GM10248 (cell line): ENCODE measurements around the gene CNIH4.
"Not testable (repeated sequence)": the region's sequence is repeated elsewhere in the genome, so short reads cannot be mapped to it uniquely, and the experiment has no call there.

ENCODE experiments used
- CTCF ChIA-PET: fragments of 300-600 bp; sonication (Branson Sonifier 250); formaldehyde crosslinking; extraction: SDS; loops from one replicate; lab custom pipeline; 2021; ENCODE audit warnings: antibody characterized with exemption; lab: Yijun Ruan, JAX
- POLR2A ChIA-PET: fragments of 350-650 bp; sonication (Branson Sonifier 250); formaldehyde crosslinking; extraction: SDS; loops from one replicate; lab custom pipeline; 2020; ENCODE audit warnings: antibody characterized with exemption; lab: Yijun Ruan, JAX
- DNase-seq: peaks from one replicate; pipeline ENCODE4 v3.0.0; 2012; ENCODE audit errors: extremely low spot score
- TF ChIP-seq, protein P1 (sequence below): IDR thresholded peaks from 2 replicates; pipeline ENCODE4 v1.5.1; 2012; ENCODE audit warnings: mild to moderate bottlenecking, low read depth; ENCODE audit errors: extremely low read depth, missing control alignments, control extremely low read depth

The CNIH4 gene

DNA sequence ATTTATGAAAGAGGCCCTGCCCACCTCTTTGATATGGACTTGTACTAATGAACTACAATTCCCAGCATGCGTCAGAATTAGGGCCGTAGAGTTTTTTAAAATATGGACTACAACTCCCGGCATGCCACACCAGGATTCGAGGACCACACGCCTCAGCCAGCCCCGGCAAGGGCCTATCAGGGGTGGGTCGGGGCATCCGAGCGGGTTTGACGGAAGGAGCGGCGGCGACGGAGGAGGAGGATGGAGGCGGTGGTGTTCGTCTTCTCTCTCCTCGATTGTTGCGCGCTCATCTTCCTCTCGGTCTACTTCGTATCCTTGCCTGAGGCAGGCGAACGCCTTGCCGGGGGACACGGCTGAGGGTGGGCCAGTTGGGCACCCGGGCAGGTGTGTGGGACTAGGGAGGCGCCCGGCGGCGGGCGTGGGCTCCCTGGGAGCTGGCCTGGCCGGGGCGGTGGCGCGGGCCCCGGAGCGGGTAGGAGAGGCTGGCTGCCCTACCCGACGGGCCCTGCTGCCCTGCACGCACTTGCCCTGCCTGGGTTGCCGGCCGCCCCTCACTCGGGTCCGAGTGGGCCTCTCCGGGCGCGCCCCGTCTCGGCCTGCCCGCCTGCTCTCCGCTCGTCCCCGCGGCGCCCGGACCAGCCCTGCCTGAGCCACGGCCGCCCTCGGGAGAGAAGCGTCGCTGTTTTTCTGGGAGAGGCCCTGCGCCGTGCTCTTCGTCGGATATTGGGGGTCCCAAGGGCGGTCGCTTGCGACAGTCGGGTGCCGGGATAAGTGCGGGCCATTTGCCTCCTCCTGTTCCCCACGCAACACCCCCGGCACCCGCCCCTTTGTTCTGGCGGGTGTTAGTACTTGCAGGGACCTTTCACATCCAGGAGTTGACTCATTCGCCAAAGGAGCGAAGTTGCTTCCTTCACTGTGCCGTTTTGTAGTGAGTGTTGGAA lies at the start of gene CNIH4:
Gene CNIH4 (plus strand): TSS at position 195 of the 941 bp plus-strand sequence. CDS start 46 bp downstream, at position 241.
- ChIA-PET POLR2A (interaction anchor here (0.8 kb wide), 1 partner anchor 27 kb away, joined by 3 read pairs; the partner anchor contains the start of gene NVL), CTCF (interaction anchor here (1.0 to 3.2 kb wide), 7 partner anchors 10 to 27 kb away, joined by 3 to 22 read pairs (median 4); partner anchors contain the start of gene NVL)
- peak; percentile 94 for DNase-seq
- TF ChIP-seq, protein P1, sequence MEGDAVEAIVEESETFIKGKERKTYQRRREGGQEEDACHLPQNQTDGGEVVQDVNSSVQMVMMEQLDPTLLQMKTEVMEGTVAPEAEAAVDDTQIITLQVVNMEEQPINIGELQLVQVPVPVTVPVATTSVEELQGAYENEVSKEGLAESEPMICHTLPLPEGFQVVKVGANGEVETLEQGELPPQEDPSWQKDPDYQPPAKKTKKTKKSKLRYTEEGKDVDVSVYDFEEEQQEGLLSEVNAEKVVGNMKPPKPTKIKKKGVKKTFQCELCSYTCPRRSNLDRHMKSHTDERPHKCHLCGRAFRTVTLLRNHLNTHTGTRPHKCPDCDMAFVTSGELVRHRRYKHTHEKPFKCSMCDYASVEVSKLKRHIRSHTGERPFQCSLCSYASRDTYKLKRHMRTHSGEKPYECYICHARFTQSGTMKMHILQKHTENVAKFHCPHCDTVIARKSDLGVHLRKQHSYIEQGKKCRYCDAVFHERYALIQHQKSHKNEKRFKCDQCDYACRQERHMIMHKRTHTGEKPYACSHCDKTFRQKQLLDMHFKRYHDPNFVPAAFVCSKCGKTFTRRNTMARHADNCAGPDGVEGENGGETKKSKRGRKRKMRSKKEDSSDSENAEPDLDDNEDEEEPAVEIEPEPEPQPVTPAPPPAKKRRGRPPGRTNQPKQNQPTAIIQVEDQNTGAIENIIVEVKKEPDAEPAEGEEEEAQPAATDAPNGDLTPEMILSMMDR = no peak

DNA sequence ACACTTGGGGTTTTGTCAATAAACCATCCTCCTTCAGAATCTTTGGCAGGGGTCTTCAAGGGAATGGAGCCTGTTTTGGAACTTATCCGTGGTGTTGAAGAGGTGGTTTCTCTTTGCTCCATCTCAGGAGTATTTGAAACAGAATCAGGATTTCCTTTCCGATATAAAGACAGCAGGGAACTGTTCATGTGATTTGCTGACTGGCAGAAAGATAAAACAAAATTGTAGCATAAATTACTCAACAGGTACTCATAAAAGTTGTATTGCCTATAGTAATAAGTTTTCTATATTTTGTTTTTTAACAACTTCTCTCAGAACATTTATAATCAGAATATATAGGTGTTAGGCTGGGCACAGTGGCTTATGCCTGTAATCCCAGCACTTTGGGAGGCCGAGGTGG lies 48.6 kb upstream of the CNIH4 start:
- POLR2A ChIA-PET = interaction anchor here (0.6 kb wide), 1 partner anchor 119 kb away, joined by 3 read pairs; no protein-coding TSS in a partner anchor
- DNase-seq = no peak
- CTCF ChIA-PET = interaction anchor here (0.6 kb wide), 1 partner anchor 615 kb away, joined by 3 read pairs; no protein-coding TSS in a partner anchor
- TF ChIP-seq, protein P1 = no peak

DNA sequence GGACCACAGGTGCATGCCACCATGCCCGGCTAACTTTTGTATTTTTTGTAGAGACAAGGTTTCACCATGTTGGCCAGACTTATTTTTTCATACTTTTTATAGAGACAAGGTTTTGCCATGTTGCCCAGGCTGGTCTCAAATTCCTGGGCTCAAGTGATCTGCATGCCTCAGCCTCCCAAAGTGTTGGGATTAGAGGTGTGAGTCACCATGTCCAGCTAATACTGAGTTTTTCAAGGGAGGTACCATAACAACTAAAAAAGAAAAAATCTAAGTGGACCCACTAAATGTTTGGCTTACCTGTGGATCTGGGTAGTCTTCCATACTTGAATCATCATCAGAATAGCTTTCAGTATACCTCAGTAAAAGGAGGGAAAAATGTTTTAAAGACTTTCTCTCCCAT lies 45.2 kb upstream of the CNIH4 start:
- DNase-seq, POLR2A ChIA-PET: not testable (repeated sequence)
- CTCF ChIA-PET = interaction anchor here (1.2 kb wide), 1 partner anchor 20 kb away, joined by 3 read pairs; no protein-coding TSS in a partner anchor

DNA sequence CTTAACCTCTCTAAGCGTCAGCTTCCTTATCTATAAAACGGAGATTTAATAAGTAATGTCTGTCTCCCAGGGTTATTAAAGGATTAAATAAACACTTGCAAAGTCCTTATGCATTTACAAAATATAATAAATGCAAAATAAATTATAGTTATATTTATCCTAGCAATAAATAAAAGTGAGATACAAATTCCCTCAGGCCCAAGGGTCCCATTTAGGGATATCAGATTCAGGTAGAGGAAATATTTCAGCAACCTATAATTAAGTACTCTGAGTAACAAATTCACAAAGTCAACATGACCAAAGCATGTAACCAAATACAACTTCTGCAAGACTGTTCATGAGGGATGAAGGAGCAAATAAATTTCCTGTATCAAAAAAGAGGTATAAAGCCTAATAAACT lies 44.7 kb upstream of the CNIH4 start:
- ChIA-PET CTCF (interaction anchor here (1.2 kb wide), 1 partner anchor 19 kb away, joined by 3 read pairs; no protein-coding TSS in a partner anchor), POLR2A (no interaction called here)
- TF ChIP-seq, protein P1 = no peak
- DNase-seq = no peak

DNA sequence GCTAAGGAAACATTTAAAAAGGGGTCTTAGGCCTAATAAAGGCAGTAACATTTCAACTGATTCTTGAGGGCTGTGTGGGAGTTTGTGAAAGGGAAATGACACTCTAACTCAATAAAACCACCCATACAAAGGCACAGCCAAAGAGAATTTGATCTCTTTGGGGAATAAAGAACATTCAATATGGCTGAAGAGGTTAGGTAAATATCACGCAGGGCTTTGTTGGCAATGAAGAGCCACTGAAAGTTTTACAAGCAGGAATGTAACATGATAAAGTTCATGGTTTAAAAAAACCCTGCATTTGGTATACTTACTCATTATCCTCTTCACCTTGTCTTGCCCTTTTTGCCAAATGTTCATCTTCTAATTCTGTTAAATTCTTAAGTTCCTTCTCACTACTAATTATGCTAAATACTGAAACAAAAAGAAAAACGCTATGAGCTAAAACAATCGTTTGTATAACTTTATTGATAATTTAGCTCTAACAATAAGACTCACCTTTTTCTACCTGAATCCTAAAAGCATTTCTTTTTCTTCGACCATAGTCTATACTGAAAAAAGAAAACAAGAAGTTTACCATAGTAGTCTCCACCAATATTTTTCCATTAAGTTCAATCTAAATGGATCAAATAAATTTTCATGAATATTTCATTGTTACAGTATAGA lies 39.2 kb upstream of the CNIH4 start:
- ChIA-PET CTCF (interaction anchor here (1.1 to 1.5 kb wide), 3 partner anchors 12 to 140 kb away, joined by 3 to 4 read pairs (median 3); no protein-coding TSS in a partner anchor), POLR2A (interaction anchor here (0.5 kb wide), 2 partner anchors 10 to 120 kb away, joined by 3 to 5 read pairs; no protein-coding TSS in a partner anchor)
- no peak for DNase-seq
- TF ChIP-seq, protein P1 = no peak

DNA sequence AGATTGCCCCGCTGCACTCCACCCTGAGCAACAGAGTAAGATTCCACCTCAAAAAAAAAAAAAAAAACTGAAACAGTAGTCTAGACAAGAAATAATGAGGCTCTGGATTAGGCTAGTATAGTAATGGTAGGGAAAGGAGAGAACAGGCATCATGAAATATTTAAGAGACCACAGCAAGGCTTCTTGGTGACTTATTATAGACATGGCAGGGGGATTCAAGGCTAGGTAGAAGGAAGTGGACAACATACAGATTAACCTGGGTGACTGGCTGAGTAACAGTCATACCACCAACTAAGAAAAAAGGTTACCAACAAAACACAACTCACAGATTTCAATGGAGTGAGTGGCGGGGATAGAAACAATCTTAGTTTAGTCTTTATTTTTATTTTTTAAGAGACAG lies 35.0 kb upstream of the CNIH4 start:
- ChIA-PET POLR2A (no interaction called here), CTCF (interaction anchor here (1.7 kb wide), 1 partner anchor 13 kb away, joined by 5 read pairs; no protein-coding TSS in a partner anchor)
- TF ChIP-seq, protein P1 = no peak
- DNase-seq = no peak
